K562 (cell line): Measurements from ENCODE around the gene DNMT1. TPM values are rescaled to one million over a fixed set of nuclear protein-coding genes. Genes with fewer than 3 reads are reported as not detected.

ENCODE experiments used
- ATAC-seq: fragments of 200-7000 bp; cut with Tn5 transposase; 3 replicates; pipeline ENCODE4 v1.9.1; 2020; ENCODE audit warnings: moderate library complexity
- BruUV-seq: library from RNA; stranded (reverse); fragments of 400-500 nt; replicated peaks from 2 replicates; lab custom pipeline; 2021; lab: Mats Ljungman, UMichigan
- CTCF ChIA-PET: fragments of 300-600 bp; formaldehyde crosslinking; extraction: SDS; loops from one replicate; lab custom pipeline; 2021; ENCODE audit warnings: low intra/inter-chr PET ratio; lab: Yijun Ruan, JAX
- POLR2A ChIA-PET: fragments of 300-600, 350-650 bp; sonication (Branson Sonifier 250); formaldehyde crosslinking; extraction: SDS; loops from one replicate; lab custom pipeline; 2021; ENCODE audit warnings: antibody characterized with exemption, inconsistent platforms; lab: Yijun Ruan, JAX
- DNase-seq, 4 experiments: peaks; one replicate each; pipeline versions ENCODE4 v3.0.0 to v3.0.0-alpha.2; 2011 to 2018; ENCODE audit warnings: low spot score in 3 of 4, mixed read lengths in 3 of 4; ENCODE audit errors: extremely low read depth in 1 of 4
- FAIRE-seq: peaks from 2 replicates; lab custom pipeline; 2011; peaks lifted over from hg19 to GRCh38; lab: Jason Lieb, UNC
- H2AFZ ChIP-seq: 2 replicates; pipeline ENCODE4 v1.6.0; 2011; ENCODE audit warnings: low read depth, low read length, control low read depth, inconsistent platforms
- H3K27ac ChIP-seq: fragments of 200-600 bp; 3 replicates; pipeline ENCODE4 v1.8.0; 2011; ENCODE audit warnings: low read depth, mild to moderate bottlenecking, control low read depth, inconsistent platforms, low read length, moderate library complexity, mixed read lengths; ENCODE audit errors: extremely low read depth
- H3K27me3 ChIP-seq, 2 experiments: fragments of 300-600 bp in 1 of 2; 2 replicates in 1 of 2; 3 replicates in 1 of 2; pipeline versions ENCODE4 v1.6.0 to v1.8.0; 2011; ENCODE audit warnings: inconsistent platforms in 2 of 2, low read length in 2 of 2, mild to moderate bottlenecking in 1 of 2, mixed read lengths in 1 of 2, moderate library complexity in 1 of 2; ENCODE audit not compliant: control insufficient read depth in 2 of 2, insufficient read depth in 2 of 2
- H3K36me3 ChIP-seq: fragments of 300-600 bp; 3 replicates; pipeline ENCODE4 v1.8.0; 2011; ENCODE audit warnings: mild to moderate bottlenecking, low read length, inconsistent platforms; ENCODE audit not compliant: control insufficient read depth, insufficient read depth
- H3K4me1 ChIP-seq, 2 experiments: fragments of 200-600 bp in 1 of 2; replicated peaks in 1 of 2; 2 replicates in 1 of 2; 3 replicates in 1 of 2; pipeline versions ENCODE4 v1.5.1 to v1.8.0; 2011; ENCODE audit warnings: inconsistent platforms in 2 of 2, low read length in 2 of 2, mild to moderate bottlenecking in 1 of 2, mixed read lengths in 1 of 2, moderate library complexity in 1 of 2; ENCODE audit not compliant: control insufficient read depth in 2 of 2, insufficient read depth in 2 of 2
- H3K4me2 ChIP-seq: 2 replicates; pipeline ENCODE4 v1.6.1; 2011; ENCODE audit warnings: low read length, control low read depth, inconsistent platforms, mixed read lengths; ENCODE audit not compliant: insufficient read depth
- H3K4me3 ChIP-seq: fragments of 200-600 bp; sonication (generic), shearing (Covaris generic); 2 replicates; pipeline ENCODE4 v1.5.1; 2016; ENCODE audit warnings: control low read depth, inconsistent platforms
- H3K79me2 ChIP-seq: fragments of 200-600 bp; 3 replicates; pipeline ENCODE4 v1.8.0; 2011; ENCODE audit warnings: low read length, inconsistent platforms; ENCODE audit not compliant: control insufficient read depth, insufficient read depth
- H3K9ac ChIP-seq, 2 experiments: 2 replicates each; pipeline versions ENCODE4 v1.6.0 to v1.6.1; 2011; ENCODE audit warnings: low read depth in 2 of 2, low read length in 2 of 2, control low read depth in 1 of 2, inconsistent platforms in 1 of 2, mild to moderate bottlenecking in 1 of 2, mixed read lengths in 1 of 2; ENCODE audit not compliant: insufficient read depth in 1 of 2
- H3K9me1 ChIP-seq: one replicate; pipeline ENCODE4 v1.6.0; 2011; ENCODE audit warnings: inconsistent platforms, mild to moderate bottlenecking, low read length, moderate library complexity; ENCODE audit not compliant: control insufficient read depth, insufficient read depth
- H3K9me3 ChIP-seq: replicated peaks from 2 replicates; pipeline ENCODE4 v1.5.1; 2011; ENCODE audit warnings: low read depth, low read length, inconsistent platforms; ENCODE audit not compliant: control insufficient read depth, insufficient read depth
- H4K20me1 ChIP-seq: replicated peaks from 2 replicates; pipeline ENCODE4 v1.6.1; 2011; ENCODE audit warnings: low read length, inconsistent platforms, mixed read lengths; ENCODE audit not compliant: control insufficient read depth, insufficient read depth
- RBM15 ChIP-seq: fragments of 200-400 bp; formaldehyde crosslinking; IDR thresholded peaks from 2 replicates; pipeline ENCODE4 v1.6.1; 2018; ENCODE audit warnings: mild to moderate bottlenecking, low read length, moderate library complexity; ENCODE audit not compliant: insufficient read depth
- ZNF274 ChIP-seq: IDR thresholded peaks from 2 replicates; pipeline ENCODE4 v1.6.1; 2011; ENCODE audit warnings: low read depth, mild to moderate bottlenecking, low read length, moderate library complexity, borderline replicate concordance
- WGBS: fragments of 100-300 bp; shearing (Covaris generic); methylation state at CpG from one replicate; pipeline ENCODE4 v1.1.6; 2016; ENCODE audit warnings: low coverage, mixed read lengths; ENCODE audit not compliant: insufficient coverage; ENCODE audit errors: missing lambda C conversion rate; 5-methylcytosine and 5-hydroxymethylcytosine counted together
- in situ Hi-C: fragments of 300-500 bp; cut with MboI; formaldehyde crosslinking; loops from 4 replicates; pipeline ENCODE4 v1.15.0; 2018; ENCODE audit warnings: inconsistent platforms, mixed read lengths
- intact Hi-C: fragments of 100-400 bp; cut with micrococcal nuclease; formaldehyde crosslinking; loops from 2 replicates; pipeline ENCODE4 v1.14.2; 2022
- polyA plus RNA-seq, 8 experiments: library from polyadenylated mRNA; depleted of rRNA in 4 of 8; stranded (reverse) in 5 of 8; unstranded in 3 of 8; fragments of >200 nt; fragmentation: Nextera tagmentation in 2 of 8; fragmentation: Illumina TruSeq in 1 of 8; extraction: Ambion mirVana in 2 of 8; extraction: Trizol in 1 of 8; gene quantifications; 2 replicates each; pipeline versions ENCODE4 v1.2.1 to v1.2.3, GENCODE V29; 2011 to 2014; ENCODE audit warnings: inconsistent platforms in 1 of 8, missing spikeins in 1 of 8
- total RNA-seq, 7 experiments: library from RNA; depleted of rRNA in 6 of 7; stranded (reverse); fragments of >200 nt in 6 of 7; fragmentation: Illumina TruSeq in 2 of 7; extraction: Trizol in 2 of 7; gene quantifications; 2 replicates each; pipeline versions ENCODE4 v1.2.1 to v1.2.3, GENCODE V29; 2011 to 2021; ENCODE audit warnings: low replicate concordance in 1 of 7
- TF ChIP-seq, protein P1 (sequence below): fragments of 250-450 bp; sonication (Bioruptor Pico); IDR thresholded peaks from 2 replicates; pipeline ENCODE4 v1.9.0; 2021; ENCODE audit warnings: mild to moderate bottlenecking, inconsistent platforms
- TF ChIP-seq, protein P2 (sequence below): fragments of 450-650 bp; IDR thresholded peaks from 2 replicates; pipeline ENCODE4 v1.6.1; 2016; ENCODE audit warnings: missing biosample characterization, missing genetic modification characterization
- TF ChIP-seq, protein P3 (sequence below): fragments of 200-600 bp; sonication (generic); IDR thresholded peaks from one replicate; pipeline ENCODE4 v1.6.1; 2012; ENCODE audit warnings: mild to moderate bottlenecking, low read depth, low read length, inconsistent platforms

The DNMT1 gene
- total and polyA plus RNA-seq, 9 of the 15 experiments (the other 6 are each of a cell fraction or from before 2014, with no cell fraction given): 80.1 to 271 (median 121) TPM

DNA sequence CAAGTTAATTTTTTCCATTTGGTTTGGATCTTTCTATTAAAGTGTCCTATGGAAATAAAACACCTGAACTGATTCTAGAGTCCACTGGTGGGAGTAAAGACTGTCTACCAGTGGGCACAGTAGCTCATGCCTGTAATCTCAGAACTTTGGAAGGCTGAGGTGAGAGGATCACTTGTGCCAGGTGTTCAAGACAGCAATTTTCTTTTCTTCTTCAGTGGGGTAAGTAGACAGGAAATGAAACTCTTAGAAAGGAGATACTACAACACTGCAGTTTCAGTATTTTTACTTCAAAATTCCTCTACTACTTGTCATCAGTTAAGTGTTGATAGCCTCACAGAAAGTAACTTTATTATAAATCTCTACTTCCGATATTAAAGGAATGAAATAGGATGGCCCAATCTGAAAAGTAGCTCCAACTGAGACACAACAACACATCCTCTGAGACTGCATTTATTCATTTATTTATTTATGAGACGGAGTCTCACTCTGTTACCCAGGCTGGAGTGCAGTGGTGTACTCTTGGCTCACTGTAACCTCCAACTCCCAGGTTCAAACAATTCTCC is 26.3 kb downstream of the DNMT1 start:
- in situ Hi-C loops: no loop called here
- no peaks in the 10 kb centered on the region for H3K9me3 ChIP-seq
- POLR2A ChIA-PET: interaction anchor here (1.5 to 2.0 kb wide), 2 partner anchors 15 to 21 kb away, joined by 4 to 14 read pairs; no protein-coding TSS in a partner anchor
- no peak overlapping the region for H3K4me3 ChIP-seq
- no peak overlapping the region for H3K9ac ChIP-seq
- H3K27ac ChIP-seq: no peak overlapping the region
- no peak for DNase-seq
- FAIRE-seq: no peak
- no peaks in the 10 kb centered on the region for H3K27me3 ChIP-seq
- CTCF ChIA-PET: no interaction called here
- 90% methylated on average over 2 of the region's 2 CpGs for WGBS
- no peak for ATAC-seq
- H2AFZ ChIP-seq: no peak overlapping the region
- intact Hi-C loops: no loop called here
- no peaks in the 10 kb centered on the region for H3K4me1 ChIP-seq
- no peaks in the 10 kb centered on the region for H3K79me2 ChIP-seq
- H3K36me3 ChIP-seq: peaks cover 89% of the 10 kb centered on the region
- BruUV-seq: no TSS peak
- no peaks in the 10 kb centered on the region for H3K9me1 ChIP-seq
- no peak overlapping the region for H3K4me2 ChIP-seq
- TF ChIP-seq, protein P1, sequence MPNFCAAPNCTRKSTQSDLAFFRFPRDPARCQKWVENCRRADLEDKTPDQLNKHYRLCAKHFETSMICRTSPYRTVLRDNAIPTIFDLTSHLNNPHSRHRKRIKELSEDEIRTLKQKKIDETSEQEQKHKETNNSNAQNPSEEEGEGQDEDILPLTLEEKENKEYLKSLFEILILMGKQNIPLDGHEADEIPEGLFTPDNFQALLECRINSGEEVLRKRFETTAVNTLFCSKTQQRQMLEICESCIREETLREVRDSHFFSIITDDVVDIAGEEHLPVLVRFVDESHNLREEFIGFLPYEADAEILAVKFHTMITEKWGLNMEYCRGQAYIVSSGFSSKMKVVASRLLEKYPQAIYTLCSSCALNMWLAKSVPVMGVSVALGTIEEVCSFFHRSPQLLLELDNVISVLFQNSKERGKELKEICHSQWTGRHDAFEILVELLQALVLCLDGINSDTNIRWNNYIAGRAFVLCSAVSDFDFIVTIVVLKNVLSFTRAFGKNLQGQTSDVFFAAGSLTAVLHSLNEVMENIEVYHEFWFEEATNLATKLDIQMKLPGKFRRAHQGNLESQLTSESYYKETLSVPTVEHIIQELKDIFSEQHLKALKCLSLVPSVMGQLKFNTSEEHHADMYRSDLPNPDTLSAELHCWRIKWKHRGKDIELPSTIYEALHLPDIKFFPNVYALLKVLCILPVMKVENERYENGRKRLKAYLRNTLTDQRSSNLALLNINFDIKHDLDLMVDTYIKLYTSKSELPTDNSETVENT (CRISPR knock-in tag): no peak
- TF ChIP-seq RBM15: no peak
- TF ChIP-seq, protein P2, sequence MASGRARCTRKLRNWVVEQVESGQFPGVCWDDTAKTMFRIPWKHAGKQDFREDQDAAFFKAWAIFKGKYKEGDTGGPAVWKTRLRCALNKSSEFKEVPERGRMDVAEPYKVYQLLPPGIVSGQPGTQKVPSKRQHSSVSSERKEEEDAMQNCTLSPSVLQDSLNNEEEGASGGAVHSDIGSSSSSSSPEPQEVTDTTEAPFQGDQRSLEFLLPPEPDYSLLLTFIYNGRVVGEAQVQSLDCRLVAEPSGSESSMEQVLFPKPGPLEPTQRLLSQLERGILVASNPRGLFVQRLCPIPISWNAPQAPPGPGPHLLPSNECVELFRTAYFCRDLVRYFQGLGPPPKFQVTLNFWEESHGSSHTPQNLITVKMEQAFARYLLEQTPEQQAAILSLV (tag): no peak
- TF ChIP-seq, protein P3, sequence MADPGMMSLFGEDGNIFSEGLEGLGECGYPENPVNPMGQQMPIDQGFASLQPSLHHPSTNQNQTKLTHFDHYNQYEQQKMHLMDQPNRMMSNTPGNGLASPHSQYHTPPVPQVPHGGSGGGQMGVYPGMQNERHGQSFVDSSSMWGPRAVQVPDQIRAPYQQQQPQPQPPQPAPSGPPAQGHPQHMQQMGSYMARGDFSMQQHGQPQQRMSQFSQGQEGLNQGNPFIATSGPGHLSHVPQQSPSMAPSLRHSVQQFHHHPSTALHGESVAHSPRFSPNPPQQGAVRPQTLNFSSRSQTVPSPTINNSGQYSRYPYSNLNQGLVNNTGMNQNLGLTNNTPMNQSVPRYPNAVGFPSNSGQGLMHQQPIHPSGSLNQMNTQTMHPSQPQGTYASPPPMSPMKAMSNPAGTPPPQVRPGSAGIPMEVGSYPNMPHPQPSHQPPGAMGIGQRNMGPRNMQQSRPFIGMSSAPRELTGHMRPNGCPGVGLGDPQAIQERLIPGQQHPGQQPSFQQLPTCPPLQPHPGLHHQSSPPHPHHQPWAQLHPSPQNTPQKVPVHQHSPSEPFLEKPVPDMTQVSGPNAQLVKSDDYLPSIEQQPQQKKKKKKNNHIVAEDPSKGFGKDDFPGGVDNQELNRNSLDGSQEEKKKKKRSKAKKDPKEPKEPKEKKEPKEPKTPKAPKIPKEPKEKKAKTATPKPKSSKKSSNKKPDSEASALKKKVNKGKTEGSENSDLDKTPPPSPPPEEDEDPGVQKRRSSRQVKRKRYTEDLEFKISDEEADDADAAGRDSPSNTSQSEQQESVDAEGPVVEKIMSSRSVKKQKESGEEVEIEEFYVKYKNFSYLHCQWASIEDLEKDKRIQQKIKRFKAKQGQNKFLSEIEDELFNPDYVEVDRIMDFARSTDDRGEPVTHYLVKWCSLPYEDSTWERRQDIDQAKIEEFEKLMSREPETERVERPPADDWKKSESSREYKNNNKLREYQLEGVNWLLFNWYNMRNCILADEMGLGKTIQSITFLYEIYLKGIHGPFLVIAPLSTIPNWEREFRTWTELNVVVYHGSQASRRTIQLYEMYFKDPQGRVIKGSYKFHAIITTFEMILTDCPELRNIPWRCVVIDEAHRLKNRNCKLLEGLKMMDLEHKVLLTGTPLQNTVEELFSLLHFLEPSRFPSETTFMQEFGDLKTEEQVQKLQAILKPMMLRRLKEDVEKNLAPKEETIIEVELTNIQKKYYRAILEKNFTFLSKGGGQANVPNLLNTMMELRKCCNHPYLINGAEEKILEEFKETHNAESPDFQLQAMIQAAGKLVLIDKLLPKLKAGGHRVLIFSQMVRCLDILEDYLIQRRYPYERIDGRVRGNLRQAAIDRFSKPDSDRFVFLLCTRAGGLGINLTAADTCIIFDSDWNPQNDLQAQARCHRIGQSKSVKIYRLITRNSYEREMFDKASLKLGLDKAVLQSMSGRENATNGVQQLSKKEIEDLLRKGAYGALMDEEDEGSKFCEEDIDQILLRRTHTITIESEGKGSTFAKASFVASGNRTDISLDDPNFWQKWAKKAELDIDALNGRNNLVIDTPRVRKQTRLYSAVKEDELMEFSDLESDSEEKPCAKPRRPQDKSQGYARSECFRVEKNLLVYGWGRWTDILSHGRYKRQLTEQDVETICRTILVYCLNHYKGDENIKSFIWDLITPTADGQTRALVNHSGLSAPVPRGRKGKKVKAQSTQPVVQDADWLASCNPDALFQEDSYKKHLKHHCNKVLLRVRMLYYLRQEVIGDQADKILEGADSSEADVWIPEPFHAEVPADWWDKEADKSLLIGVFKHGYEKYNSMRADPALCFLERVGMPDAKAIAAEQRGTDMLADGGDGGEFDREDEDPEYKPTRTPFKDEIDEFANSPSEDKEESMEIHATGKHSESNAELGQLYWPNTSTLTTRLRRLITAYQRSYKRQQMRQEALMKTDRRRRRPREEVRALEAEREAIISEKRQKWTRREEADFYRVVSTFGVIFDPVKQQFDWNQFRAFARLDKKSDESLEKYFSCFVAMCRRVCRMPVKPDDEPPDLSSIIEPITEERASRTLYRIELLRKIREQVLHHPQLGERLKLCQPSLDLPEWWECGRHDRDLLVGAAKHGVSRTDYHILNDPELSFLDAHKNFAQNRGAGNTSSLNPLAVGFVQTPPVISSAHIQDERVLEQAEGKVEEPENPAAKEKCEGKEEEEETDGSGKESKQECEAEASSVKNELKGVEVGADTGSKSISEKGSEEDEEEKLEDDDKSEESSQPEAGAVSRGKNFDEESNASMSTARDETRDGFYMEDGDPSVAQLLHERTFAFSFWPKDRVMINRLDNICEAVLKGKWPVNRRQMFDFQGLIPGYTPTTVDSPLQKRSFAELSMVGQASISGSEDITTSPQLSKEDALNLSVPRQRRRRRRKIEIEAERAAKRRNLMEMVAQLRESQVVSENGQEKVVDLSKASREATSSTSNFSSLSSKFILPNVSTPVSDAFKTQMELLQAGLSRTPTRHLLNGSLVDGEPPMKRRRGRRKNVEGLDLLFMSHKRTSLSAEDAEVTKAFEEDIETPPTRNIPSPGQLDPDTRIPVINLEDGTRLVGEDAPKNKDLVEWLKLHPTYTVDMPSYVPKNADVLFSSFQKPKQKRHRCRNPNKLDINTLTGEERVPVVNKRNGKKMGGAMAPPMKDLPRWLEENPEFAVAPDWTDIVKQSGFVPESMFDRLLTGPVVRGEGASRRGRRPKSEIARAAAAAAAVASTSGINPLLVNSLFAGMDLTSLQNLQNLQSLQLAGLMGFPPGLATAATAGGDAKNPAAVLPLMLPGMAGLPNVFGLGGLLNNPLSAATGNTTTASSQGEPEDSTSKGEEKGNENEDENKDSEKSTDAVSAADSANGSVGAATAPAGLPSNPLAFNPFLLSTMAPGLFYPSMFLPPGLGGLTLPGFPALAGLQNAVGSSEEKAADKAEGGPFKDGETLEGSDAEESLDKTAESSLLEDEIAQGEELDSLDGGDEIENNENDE: no peak
- no peak for TF ChIP-seq ZNF274
- TF ChIP-seq, all 486 proteins: peak for 0
- H4K20me1 ChIP-seq: no peaks in the 10 kb centered on the region
